GF-D8 (cell line): ENCODE results near the gene RNF169.
A peak's percentile ranks its signal among the peaks of the same experiment; 100 is the strongest.
"Not testable (repeated sequence)": the region's sequence is repeated elsewhere in the genome, so short reads cannot be mapped to it uniquely, and the experiment has no call there.

Experiments used
- DNase-seq: peaks from one replicate; lab custom pipeline; 2025; lab: John Stamatoyannopoulos, UW

The RNF169 gene

DNA sequence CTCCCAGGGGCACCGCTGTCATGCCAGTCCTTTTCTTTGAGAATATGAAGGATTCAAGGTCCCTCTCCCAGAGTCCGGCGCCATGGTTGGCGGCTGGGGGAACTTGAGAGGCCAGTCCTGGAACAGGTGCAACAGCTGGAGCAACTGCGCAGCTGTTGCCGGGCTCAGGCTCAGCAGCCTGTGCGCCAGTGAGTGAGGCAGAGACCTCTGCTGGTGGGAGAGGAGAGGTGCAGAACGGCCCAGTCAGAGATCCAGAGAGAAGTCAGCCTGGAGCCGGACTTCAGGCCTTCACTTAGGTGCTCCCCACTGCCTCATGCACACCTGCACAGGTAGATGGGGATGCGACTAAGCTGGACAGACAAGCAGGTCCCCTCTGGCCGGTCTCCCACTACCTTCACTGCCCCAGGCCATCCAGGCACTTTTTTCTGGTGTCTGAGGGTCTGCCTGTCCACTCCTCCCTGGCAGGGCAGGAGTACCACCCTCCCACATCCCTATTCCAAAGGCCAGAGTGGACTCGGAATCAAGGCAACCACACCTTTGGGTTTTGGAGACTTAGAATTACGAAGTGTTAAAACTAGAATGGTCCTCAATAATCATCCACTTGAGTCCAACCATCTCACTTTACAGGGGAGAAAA, 22.0 kb upstream of the RNF169 start:
- no peak for DNase-seq

DNA sequence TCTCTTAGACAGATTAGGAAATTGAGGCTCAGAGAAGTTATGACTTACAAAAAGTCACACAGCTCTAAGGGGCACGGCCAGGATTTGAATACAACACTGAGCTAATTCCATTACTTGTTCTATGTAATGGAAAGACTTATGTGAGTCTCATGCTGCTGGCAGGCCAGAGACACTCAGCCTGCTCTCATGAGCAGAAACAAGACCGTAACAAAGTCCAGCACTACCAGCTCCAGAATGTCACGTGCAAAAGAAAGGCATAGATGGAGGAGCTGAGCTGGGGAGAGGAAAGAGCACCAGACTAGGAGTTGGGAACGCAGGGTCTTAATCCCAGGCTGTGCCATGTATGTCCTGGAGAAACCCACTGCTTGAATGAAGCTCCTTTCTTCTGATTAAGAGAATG, 19.3 kb upstream of the RNF169 start:
- no peak for DNase-seq

DNA sequence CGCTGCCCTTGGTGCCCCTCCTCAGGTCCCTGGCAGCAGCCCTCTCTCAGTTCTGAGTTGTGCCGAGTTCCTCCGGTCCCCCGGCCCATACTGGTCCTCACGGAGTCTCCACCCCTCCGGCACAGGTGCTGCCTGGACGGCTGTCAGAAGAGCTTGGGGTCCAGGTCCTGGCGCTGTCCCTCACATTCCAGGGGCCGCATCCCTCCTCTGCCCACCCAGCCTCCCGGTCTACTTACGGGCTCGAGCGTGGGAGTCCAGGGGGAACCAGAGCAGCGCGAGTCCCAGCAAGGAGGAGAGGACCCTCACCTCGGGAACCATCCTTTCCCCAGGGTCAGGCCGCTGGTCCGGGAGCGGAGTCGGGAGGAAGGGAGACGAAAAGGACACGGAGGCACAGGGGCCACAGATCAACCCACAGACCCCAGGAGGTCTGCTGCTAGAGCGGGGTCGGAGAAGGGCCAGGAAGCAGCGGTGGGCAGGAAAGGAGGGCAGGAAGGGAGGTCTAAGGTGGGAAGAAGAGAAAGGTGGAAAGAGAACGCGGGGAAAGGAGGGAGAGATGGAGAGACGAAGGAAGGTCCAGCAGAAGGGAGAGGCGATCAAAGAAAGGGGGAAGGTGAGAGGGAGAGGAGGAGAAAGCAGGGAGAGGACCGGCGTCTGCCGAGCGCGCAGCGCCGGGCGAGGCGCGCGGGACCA, 17.9 kb upstream of the RNF169 start:
- DNase-seq, result no peak

DNA sequence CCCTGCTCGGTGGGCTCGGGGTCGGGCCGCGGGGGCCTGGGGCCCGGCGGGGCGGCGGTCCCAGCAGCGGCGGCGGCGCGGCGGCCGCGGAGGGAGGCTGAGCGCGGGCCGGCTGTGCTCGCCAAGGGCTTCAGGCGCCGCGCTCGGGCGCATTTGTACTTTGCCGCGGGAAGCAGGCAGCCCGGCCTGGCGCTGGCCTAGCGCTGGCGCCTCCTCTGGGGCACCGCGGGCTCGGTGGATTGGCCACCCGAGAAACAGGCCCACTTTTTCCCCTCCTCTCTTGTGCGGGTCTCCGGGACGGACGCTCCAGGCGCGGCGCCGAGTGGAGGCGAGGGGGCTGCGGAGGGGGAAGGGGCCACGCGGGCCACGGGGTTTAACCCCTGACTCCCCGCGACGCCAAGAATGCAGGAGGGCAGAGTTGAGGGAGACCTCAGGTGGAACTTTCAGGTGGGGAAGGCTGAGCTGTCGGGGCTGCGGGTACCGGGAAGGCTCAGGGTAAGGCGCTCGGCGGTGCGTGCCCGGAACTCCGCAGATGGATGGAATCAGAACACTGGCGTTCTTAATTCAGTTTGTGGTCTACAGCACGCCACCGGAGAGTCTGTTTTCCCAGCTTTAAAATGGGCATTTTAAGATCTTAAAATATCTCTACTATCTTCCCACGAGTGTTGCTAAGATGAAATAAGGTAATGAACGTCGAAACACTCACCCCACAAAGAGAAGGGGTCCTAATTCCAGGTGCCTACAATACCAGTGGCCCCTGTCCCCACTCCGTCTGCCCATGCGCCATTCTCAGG, 17.2 kb upstream of the RNF169 start, which contains the start of gene CHRDL2:
Gene CHRDL2, minus strand, starts transcription at position 126 of the 794 bp plus-strand sequence. CDS start 538 bp downstream, outside the sequence.
- no peak for DNase-seq

DNA sequence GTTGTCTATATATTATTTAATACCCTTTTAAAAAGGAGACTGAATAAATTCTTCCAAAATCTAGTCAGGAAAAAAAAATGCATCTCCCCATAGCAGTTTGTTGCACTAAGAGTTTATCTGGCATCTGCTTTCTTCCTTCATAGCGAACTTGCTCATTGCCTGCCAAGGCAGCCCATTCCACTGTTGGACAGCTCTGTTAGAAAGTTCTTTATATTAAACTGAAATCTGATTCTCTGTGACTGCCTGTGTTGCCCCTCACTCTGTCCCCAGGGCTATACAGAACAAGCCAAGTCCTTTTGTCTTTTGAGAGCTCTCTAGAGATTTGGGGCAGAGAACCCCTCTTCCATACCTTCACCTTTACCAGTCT, 14.1 kb upstream of the RNF169 start:
- DNase-seq, result no peak

DNA sequence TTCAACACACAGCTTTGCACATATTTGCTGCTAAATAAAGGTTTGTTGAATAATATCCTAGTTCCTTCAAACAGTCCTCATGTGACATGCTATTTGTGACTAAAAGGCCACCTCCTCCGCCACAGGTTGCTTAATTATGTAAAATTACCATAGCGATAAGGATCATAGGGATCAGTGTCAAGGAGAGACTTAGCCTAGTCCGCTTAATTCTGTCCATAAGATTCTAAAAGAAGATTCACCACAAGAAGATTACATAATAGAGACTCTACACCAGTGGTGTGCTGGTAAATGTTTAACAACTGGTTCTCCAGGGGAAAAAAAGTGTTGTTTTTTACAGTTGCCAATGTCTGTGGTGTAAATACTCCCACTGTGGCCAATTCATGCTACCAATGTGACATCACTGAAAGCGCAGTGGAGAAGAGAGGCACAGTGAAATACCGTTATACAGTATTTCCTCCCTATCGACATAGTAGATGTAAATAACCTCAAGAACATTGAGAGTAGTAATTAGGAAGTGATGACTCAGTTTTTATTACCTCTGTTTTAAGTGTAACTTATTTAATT, 13.2 kb upstream of the RNF169 start:
- no peak for DNase-seq

DNA sequence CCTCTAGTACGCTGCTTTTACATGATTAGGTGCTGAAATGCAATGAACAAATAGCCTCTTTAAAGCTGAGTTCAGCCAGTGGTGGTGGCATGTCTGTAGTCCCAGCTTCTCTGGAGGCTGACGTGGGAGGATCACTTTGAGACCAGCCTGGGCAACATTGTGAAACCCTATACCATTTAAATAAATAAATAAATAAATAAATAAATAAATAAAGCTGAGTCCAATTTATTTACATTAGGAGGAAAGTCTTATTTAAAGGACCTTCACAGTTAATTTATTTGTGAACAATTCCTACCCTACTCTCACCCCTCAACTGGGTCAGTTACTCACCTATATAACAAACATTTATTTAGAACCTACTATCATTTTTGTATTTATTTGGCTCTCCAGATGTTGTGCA, 12.6 kb upstream of the RNF169 start:
- no peak for DNase-seq

DNA sequence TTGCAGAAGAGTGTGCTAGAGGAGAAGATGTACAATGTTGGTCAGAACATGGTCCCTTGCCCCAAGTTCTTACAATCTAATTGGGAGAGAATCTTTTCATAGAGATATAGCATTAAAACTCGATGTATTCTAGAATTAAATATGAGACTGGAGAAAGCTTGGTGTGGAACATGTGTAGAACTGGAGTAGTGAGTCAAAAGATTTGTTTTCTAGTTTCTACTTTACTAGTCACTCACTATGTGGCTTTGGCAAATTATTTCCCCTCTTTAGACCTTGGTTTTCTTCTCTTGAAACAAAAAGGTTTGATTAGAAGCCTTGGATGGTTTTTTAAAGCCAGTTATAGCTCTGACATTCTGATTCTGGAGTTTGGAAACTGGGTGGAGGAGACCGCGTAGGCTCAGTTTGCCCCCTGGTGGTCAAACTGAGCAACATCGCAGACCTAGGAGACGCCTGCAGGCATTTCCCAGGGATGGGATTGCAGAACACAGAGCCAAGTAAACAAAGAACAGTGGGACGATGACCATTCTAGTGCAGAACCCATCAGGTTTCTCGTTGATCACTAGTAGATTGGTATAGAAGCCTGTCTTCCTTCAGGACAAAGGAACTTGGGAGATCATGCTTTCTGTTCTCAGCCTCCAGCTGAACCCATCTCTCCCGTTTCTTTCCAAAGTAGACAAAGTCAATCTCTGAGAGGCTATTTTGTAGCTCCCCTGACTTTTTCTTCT, 8.9 kb upstream of the RNF169 start:
- DNase-seq, result no peak

DNA sequence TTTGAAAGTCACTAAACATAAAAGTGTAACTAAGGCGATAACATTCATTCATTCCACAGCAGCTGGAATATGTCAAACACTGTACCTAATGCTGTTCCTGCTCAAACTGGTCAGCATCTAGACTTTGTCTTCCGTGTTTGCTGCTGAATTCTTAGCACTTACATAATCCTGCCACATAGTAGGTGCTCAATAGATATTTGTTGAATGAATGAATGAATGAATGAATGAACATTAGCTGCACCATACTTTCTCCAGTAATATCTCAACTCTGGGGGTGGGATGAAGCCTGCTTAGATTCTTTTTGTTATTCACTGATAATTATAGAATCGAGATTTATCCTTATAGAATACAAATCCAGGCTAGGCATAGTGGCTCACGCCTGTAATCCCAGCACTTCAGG, 6.6 kb upstream of the RNF169 start:
- no peak for DNase-seq

DNA sequence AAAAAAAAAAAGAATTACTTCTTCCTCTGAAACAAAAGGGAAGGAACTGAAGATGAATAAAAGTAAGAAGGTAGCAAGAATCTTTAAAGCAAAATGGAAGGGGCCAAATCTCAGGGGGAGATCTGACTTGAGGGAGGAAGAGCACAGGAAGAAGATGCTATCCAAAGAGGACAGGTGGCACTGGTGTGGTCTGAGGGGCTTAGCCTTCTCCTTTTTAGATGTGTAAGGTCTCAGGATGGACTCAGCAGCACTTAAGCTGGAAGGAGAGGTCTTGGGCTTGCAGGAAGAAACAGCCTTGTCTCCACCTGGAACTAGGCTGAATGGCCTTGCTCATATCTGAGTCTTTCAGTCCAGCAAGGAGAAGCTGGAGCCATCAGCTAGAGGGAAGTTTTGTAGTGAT, 5.0 kb upstream of the RNF169 start:
- DNase-seq, result no peak

DNA sequence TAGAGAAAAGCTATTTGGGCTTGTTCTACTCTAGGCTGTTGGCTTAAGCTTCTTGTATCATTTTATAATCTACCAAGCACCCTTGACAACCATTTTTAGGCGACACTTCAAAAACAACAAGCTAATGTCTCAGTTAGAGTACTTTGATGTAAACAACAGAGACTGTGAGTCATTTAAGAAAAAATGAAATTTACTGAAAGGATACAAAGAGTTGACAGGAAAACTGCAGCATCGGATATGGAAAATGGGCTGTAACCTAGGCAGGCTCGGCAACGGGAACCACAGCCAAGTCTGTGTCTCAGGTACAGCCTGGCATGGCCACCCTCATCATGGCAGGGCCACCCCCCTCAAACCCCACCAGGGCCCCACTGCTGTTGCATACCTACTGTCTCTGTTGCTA, 4.4 kb upstream of the RNF169 start:
- DNase-seq, result no peak

DNA sequence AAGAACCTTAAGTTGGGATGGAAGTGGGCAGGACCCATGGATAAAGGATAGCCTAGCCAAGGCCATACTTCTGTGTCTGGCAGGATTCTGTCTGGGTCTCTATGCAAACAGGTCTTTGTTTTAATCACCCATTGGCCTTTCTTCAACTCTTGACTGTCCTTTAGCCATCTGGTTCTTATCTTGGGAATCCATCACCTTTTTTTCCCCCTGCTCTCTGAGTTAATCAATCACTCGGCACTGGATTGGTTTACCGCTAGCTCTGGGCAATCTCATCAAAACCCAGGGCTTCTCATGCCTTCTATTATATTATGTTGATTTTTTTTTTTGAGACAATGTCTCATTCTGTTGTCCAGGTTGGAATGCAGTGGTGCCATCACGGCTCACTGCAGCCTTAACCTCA, 1.8 kb upstream of the RNF169 start:
- DNase-seq, result no peak

DNA sequence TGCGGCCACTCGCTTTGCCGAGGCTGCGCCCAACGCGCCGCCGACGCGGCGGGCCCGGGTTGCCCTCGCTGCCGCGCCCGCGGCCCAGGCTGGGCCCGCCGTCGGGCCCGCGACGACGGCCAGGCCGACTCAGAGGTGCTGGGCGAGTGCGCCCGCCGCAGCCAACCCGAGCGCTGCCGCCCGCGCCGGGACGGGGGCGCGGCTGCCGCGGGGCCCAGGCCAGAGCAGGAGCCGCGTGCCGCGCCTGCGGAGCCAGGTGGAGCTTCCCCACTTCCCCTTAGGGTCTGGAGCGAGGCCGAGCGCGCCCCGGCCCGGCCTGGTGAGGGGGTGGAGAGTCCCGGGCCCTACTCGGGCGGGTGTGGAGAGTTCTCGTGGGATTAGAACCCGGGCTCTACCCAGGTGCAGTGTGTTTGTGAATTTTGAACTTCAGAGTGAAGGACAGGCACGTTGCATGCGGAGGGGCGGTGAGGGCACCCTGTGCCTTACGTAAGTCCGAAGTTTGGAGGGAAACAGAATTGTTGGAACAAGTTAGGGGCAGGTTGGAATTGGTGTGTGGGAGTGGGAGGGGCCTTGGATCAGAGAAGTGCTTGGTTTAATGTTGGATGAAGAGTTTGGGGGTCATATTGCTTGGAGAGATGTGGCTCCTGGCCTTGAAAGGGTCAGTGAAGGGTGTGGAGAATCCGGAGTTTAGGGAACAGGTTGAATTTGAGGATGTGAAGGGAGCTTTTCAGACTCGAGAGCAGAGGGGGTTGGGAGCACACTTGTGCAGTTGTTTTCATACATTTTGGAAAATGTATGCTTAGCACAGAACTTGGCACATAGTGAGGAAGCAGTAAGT, 697 bp downstream of the RNF169 start:
- peak; percentile 48 for DNase-seq

DNA sequence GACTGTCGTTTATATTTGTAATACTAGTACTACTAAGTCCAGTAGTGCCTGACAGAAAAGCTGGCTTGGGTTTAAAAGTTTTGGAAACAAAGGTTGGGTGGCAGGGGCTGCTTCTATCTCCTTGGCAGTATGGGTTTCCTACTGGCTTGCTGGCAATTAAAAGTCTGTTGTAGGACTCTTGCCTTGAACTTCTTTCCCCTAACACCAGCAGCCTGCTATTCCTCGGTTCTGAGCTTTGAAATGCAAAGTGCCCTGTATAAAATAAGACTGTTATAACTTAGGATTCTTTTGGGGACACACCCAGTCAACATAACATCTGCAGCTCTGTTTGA, 1.3 kb downstream of the RNF169 start:
- no peak for DNase-seq

DNA sequence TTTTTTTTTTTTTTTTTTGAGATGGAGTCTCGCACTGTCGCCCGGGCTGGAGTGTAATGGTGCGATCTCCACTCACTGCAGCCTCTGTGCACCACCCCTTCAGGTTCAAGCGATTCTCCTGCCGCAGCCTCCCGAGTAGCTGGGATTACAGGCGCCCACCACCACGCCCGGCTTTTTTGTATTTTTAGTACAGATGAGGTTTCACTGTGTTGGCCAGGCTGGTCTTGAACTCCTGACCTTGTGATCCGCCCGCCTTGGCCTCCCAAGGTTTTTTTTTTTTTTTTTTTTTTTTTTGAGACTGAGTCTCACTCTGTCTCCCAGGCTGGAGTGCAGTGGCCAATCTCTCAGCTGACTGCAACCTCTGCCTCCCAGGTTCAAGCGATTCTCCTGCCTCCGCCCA, 1.9 kb downstream of the RNF169 start:
- DNase-seq, result not testable (repeated sequence)

DNA sequence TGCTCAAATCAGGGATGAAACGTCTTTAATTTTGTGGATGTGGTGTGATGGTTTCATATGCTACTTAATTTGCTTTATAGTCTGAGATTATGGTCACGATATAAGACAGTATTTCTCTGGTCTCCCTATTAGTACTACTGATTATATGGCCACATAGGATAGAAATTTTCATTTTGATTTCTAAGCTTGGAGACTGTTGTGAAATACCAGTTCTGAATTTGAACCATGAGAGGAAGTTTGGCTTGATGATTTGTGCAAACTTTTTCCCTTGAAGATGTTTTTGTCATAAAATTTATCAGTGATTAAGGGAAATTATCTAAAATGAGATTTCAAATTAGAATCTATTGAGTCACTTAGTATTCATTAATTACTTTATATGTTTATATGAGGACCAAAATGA, 2.7 kb downstream of the RNF169 start:
- DNase-seq, result no peak

DNA sequence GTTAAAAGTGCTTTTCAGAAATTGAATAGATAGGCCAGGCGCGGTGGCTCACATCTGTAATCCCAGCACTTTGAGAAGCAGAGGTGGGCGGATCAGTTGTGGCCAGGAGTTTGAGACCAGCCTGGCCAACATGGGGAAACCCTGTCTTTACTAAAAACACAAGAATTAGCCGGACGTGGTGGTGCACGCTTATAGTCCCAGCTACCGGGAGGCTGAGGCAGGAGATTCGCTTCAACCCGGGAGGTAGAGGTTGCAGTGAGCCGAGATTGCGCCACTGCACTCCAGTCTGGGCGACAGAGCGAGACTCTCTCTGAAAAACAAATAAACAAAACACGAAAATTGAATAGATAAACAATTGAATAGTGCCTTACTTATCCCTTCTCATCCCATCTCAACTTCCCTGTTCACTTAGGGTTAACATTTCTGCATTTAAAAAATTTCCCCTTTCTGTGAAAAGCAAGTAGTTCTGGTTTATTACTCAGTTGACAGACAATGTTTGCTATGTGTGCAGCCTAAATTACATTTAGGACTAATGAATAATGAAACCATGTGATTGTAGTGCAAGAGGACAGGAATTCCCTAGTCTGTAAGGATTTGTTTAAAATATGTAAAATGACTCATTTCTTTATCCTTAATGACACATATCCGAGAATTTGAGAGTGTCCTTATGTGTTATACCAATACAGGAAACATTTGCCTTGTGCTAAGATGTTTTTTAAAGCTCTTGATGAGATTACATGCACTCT, 6.0 kb downstream of the RNF169 start:
- DNase-seq, result no peak

DNA sequence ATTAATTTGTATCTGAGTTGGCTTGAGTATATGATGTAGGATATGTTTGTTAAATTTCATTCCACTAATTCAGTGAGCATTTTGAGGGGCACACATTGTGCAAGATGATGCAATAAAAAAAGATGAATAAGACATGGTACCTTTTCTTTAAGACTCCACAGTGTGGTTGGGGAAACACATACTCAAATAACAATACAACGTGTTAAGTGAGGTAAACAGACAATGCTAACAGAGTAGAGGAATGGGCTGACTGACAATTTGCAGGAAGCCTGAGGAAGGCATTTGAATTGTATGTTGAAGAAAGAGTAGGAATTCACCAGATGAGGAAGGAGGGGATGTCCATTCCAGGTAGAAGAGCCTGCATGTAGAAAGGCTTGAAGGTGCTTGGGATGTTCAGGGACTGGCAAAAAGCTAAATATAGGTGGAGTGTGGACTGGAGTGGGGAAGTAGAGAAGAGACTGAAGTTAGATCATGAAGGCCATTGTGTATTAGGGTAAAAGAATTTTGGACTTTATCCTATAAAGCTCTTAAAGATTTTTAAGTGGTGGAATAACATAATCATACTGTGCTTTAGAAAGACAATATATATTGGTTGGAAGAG, 6.8 kb downstream of the RNF169 start:
- DNase-seq, result no peak

DNA sequence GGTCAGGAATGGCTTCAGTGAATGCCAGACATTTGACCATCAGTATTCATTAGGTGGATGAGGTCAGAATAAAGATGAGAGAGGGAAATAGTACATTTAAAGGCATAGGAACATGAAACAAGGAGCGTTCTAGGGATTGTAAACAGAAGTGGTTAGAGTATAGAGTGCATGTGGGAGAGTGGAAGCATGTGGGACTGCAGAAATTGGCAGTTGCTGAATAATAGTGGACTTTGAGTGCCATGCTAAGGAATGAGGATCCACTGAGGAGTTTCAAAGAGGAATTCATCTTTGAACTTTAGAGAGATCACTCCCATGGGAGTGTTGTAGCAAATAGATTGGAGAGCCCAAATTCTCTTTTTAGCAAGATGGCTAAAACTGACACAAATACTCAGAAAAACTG, 7.9 kb downstream of the RNF169 start:
- DNase-seq, result no peak

DNA sequence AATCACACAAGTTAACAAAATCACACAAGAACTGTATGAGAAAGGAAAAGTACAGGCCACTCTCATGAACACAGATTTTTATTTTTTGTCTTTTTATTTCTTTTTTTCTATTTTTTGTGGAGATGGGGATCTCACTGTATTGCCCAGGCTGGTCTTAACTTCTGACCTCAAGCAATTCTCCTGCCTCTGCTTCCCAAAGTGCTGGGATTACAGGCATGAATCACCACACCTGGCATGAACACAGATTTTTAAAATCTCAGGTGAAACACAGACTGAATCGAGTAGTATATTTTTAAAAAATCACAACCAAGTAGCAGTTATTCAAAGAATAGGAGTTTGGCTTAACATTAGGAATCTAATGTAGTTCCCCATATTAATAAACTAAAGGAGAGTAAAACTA, 18.3 kb downstream of the RNF169 start:
- no peak for DNase-seq
